ENCODE measurements around the gene SEPTIN6. TPM values are rescaled to one million over a fixed set of nuclear protein-coding genes. Genes with fewer than 3 reads are reported as not detected.

The SEPTIN6 gene
- total RNA-seq, 1 experiment from 2014 or later: 62.9 TPM

GRCh38 chrX:119694601-119695534, 1.9 kb upstream of the SEPTIN6 start:
- Mint-ChIP-seq H3K4me3 (peak overlapping the region; percentile 91), H3K27me3 (ENCODE audit: low read depth) (peaks cover 7% of the 10 kb centered on the region), H3K4me1 (peaks cover 46% of the 10 kb centered on the region), H3K27ac (no peak overlapping the region), H3K36me3 (no peaks in the 10 kb centered on the region), H3K9me3 (no peaks in the 10 kb centered on the region)
- ChIA-PET CTCF (interaction anchor here (0.6 to 3.6 kb wide), 13 partner anchors 10 to 182 kb away, joined by 3 to 35 read pairs (median 5); partner anchors contain the start of genes NKRF, SOWAHD and UBE2A), POLR2A (interaction anchor here (2.8 to 3.7 kb wide), 2 partner anchors 63 to 97 kb away, joined by 11 to 19 read pairs; partner anchors contain the start of genes RPL39 and SOWAHD)
- peak; percentile 8 for ATAC-seq
- TF ChIP-seq RORB (CRISPR knock-in tag; IDR thresholded peaks at IDR 0.05) (no peak), IRF1 (CRISPR knock-in tag; IDR thresholded peaks at IDR 0.05) (no peak), ZNF263 (CRISPR knock-in tag; IDR thresholded peaks at IDR 0.05; ENCODE audit: low read depth) (no peak), ESRRA (CRISPR knock-in tag; IDR thresholded peaks at IDR 0.05; ENCODE audit: borderline replicate concordance) (no peak), ATF6 (CRISPR knock-in tag; IDR thresholded peaks at IDR 0.05) (no peak), ZNF317 (CRISPR knock-in tag; IDR thresholded peaks at IDR 0.05; ENCODE audit: borderline replicate concordance, low read depth) (no peak), ZNF138 (CRISPR knock-in tag; conservative IDR thresholded peaks at IDR 0.05) (no peak), CTCF (IDR thresholded peaks at IDR 0.05) (no peak), FOXJ3 (CRISPR knock-in tag; IDR thresholded peaks at IDR 0.05; ENCODE audit: borderline replicate concordance) (no peak), AFF4 (CRISPR knock-in tag; IDR thresholded peaks at IDR 0.05; ENCODE audit: borderline replicate concordance) (no peak), GTF2I (CRISPR knock-in tag; conservative IDR thresholded peaks at IDR 0.05) (no peak), SMAD4 (CRISPR knock-in tag; IDR thresholded peaks at IDR 0.05) (no peak), NFE2L1 (CRISPR knock-in tag; IDR thresholded peaks at IDR 0.05) (no peak)
- DNase-seq (ENCODE audit: low spot score): peak; percentile 28

- POLR2A ChIA-PET: interaction anchor here (1.1 to 3.7 kb wide), 4 partner anchors 64 to 97 kb away, joined by 4 to 19 read pairs (median 8); partner anchors contain the start of genes RPL39 and SOWAHD
- peak overlapping the region; percentile 91 for H3K4me3 Mint-ChIP-seq
These were observed 1.1 kb upstream of the SEPTIN6 start for GRCh38 chrX:119693996-119694451.

More at GRCh38 chrX:119693996-119694451, 1.1 kb upstream of the SEPTIN6 start:
- DNase-seq (ENCODE audit: low spot score) (peak; percentile 24), ATAC-seq (peak; percentile 15)
- Mint-ChIP-seq H3K27me3 (ENCODE audit: low read depth) (peaks cover 7% of the 10 kb centered on the region), H3K9me3 (no peaks in the 10 kb centered on the region), H3K4me1 (peaks cover 45% of the 10 kb centered on the region), H3K36me3 (no peaks in the 10 kb centered on the region), H3K27ac (no peak overlapping the region)
- TF ChIP-seq CDX4 (CRISPR knock-in tag; IDR thresholded peaks at IDR 0.05; ENCODE audit: borderline replicate concordance) (no peak), ATF1 (CRISPR knock-in tag; IDR thresholded peaks at IDR 0.05) (no peak), ARID4B (CRISPR knock-in tag; IDR thresholded peaks at IDR 0.05; ENCODE audit: borderline replicate concordance) (no peak)
- CTCF ChIA-PET: interaction anchor here (0.6 to 3.6 kb wide), 14 partner anchors 10 to 182 kb away, joined by 3 to 35 read pairs (median 5); partner anchors contain the start of genes SOWAHD and UBE2A
